Measurements from ENCODE around the gene CCDC107. TPM values are rescaled to one million over a fixed set of nuclear protein-coding genes. Genes with fewer than 3 reads are reported as not detected.

CCDC107 gene
- total RNA-seq, 2 experiments from 2014 or later: 11.4 to 20.3 TPM

- intact Hi-C loops (cut with micrococcal nuclease; ENCODE audit: unreplicated experiment): loop anchor here (2.0 kb wide), 1 partner anchor 39 kb away; the partner anchor contains the start of genes CCDC107 and RMRP
- POLR2A ChIA-PET: interaction anchor here (1.5 kb wide), 1 partner anchor 33 kb away, joined by 4 read pairs; the partner anchor contains the start of gene ARHGEF39
- Histone ChIP-seq H3K4me2 (ENCODE audit: low read length) (no peak overlapping the region), H3K9me3 (ENCODE audit: low read length) (no peaks in the 10 kb centered on the region), H2AFZ (ENCODE audit: low read length) (no peak overlapping the region), H3K9me2 (ENCODE audit: insufficient read depth, low read length) (no peaks in the 10 kb centered on the region), H3K27ac (ENCODE audit: low read depth, low read length, poor library complexity, severe bottlenecking) (no peak overlapping the region), H3K4me1 (ENCODE audit: insufficient read depth, low read length, poor library complexity, severe bottlenecking) (no peaks in the 10 kb centered on the region), H3K79me2 (ENCODE audit: insufficient read depth, low read depth, low read length) (no peaks in the 10 kb centered on the region), H4K20me1 (ENCODE audit: insufficient read depth, low read length) (no peaks in the 10 kb centered on the region), H3K36me3 (ENCODE audit: insufficient read depth, low read length) (peaks cover 70% of the 10 kb centered on the region), H3K4me3 (ENCODE audit: low read depth, low read length, poor library complexity, severe bottlenecking) (no peak overlapping the region)
- BruUV-seq (replicated peaks): TSS peak; percentile 93
- TF ChIP-seq, protein P1, sequence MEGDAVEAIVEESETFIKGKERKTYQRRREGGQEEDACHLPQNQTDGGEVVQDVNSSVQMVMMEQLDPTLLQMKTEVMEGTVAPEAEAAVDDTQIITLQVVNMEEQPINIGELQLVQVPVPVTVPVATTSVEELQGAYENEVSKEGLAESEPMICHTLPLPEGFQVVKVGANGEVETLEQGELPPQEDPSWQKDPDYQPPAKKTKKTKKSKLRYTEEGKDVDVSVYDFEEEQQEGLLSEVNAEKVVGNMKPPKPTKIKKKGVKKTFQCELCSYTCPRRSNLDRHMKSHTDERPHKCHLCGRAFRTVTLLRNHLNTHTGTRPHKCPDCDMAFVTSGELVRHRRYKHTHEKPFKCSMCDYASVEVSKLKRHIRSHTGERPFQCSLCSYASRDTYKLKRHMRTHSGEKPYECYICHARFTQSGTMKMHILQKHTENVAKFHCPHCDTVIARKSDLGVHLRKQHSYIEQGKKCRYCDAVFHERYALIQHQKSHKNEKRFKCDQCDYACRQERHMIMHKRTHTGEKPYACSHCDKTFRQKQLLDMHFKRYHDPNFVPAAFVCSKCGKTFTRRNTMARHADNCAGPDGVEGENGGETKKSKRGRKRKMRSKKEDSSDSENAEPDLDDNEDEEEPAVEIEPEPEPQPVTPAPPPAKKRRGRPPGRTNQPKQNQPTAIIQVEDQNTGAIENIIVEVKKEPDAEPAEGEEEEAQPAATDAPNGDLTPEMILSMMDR (conservative IDR thresholded peaks at IDR 0.05; ENCODE audit: low read length): no peak
- TF ChIP-seq EZH2phosphoT487 (IDR thresholded peaks at IDR 0.05; ENCODE audit: borderline replicate concordance, low read depth, low read length): no peak
- CTCF ChIA-PET (ENCODE audit: unreplicated experiment): interaction anchor here (0.6 to 2.1 kb wide), 5 partner anchors 10 to 52 kb away, joined by 3 to 10 read pairs (median 3); partner anchors contain the start of gene RGP1
- DNase-seq (ENCODE audit: low spot score): no peak
Observed at GRCh38 chr9:35697486-35697885, 39.4 kb downstream of the CCDC107 start.

DNA sequence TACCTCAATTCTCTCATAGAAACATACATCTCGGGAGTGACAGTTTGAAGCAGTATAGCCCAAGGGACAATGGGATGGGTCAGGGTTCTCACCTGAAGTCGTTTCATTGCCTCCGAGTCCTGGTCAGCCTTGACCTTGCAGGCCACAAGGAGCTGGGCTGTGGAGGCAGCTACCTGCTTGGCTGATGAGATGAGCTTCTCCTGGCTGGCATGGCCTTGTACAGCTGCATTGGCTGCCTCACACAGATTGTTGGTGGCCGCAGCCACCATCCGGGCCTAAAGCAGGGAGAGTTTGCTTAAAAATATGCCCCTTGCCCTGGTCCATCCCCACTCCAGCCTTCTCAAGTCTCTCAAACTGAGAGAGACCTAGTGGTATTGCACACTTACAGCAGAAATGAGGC, 40.1 kb downstream of the CCDC107 start:
- no peak overlapping the region for H3K27ac ChIP-seq (ENCODE audit: low read depth, low read length, poor library complexity, severe bottlenecking)
- no peaks in the 10 kb centered on the region for H3K9me3 ChIP-seq (ENCODE audit: low read length)
- no peak overlapping the region for H3K4me3 ChIP-seq (ENCODE audit: low read depth, low read length, poor library complexity, severe bottlenecking)
- no peaks in the 10 kb centered on the region for H3K4me1 ChIP-seq (ENCODE audit: insufficient read depth, low read length, poor library complexity, severe bottlenecking)
- TF ChIP-seq EZH2phosphoT487 (IDR thresholded peaks at IDR 0.05; ENCODE audit: borderline replicate concordance, low read depth, low read length): no peak
- TF ChIP-seq, protein P1 (conservative IDR thresholded peaks at IDR 0.05; ENCODE audit: low read length): no peak
- no peak overlapping the region for H2AFZ ChIP-seq (ENCODE audit: low read length)
- peaks cover 77% of the 10 kb centered on the region for H3K36me3 ChIP-seq (ENCODE audit: insufficient read depth, low read length)
- no TSS peak for BruUV-seq (replicated peaks)
- no peaks in the 10 kb centered on the region for H3K9me2 ChIP-seq (ENCODE audit: insufficient read depth, low read length)
- POLR2A ChIA-PET: no interaction called here
- H3K4me2 ChIP-seq (ENCODE audit: low read length): no peak overlapping the region
- no peaks in the 10 kb centered on the region for H3K79me2 ChIP-seq (ENCODE audit: insufficient read depth, low read depth, low read length)
- DNase-seq (ENCODE audit: low spot score): no peak
- no peaks in the 10 kb centered on the region for H4K20me1 ChIP-seq (ENCODE audit: insufficient read depth, low read length)
- CTCF ChIA-PET (ENCODE audit: unreplicated experiment): interaction anchor here (0.5 to 2.1 kb wide), 3 partner anchors 14 to 48 kb away, joined by 3 to 10 read pairs (median 3); partner anchors contain the start of gene SIT1
- intact Hi-C loops (cut with micrococcal nuclease; ENCODE audit: unreplicated experiment): no loop called here

- intact Hi-C loops (cut with micrococcal nuclease; ENCODE audit: unreplicated experiment): no loop called here
- ChIA-PET CTCF (ENCODE audit: unreplicated experiment) (no interaction called here), POLR2A (no interaction called here)
- no peak overlapping the region for H3K27ac ChIP-seq (ENCODE audit: low read depth, low read length, poor library complexity, severe bottlenecking)
- BruUV-seq (replicated peaks): no TSS peak
- H3K36me3 ChIP-seq (ENCODE audit: insufficient read depth, low read length): peaks cover 95% of the 10 kb centered on the region
- H3K4me2 ChIP-seq (ENCODE audit: low read length): no peak overlapping the region
- H4K20me1 ChIP-seq (ENCODE audit: insufficient read depth, low read length): no peaks in the 10 kb centered on the region
- no peak overlapping the region for H3K4me3 ChIP-seq (ENCODE audit: low read depth, low read length, poor library complexity, severe bottlenecking)
- no peak for TF ChIP-seq EZH2phosphoT487 (IDR thresholded peaks at IDR 0.05; ENCODE audit: borderline replicate concordance, low read depth, low read length)
- no peak overlapping the region for H2AFZ ChIP-seq (ENCODE audit: low read length)
- no peaks in the 10 kb centered on the region for H3K79me2 ChIP-seq (ENCODE audit: insufficient read depth, low read depth, low read length)
- H3K9me3 ChIP-seq (ENCODE audit: low read length): no peaks in the 10 kb centered on the region
- no peak for DNase-seq (ENCODE audit: low spot score)
- H3K9me2 ChIP-seq (ENCODE audit: insufficient read depth, low read length): no peaks in the 10 kb centered on the region
- no peaks in the 10 kb centered on the region for H3K4me1 ChIP-seq (ENCODE audit: insufficient read depth, low read length, poor library complexity, severe bottlenecking)
Observed at GRCh38 chr9:35700031-35700430, 41.9 kb downstream of the CCDC107 start.

All from OCI-LY7 (cell line).